ENCODE results near the gene SINHCAF. TPM values are rescaled to one million over a fixed set of nuclear protein-coding genes. Genes with fewer than 3 reads are reported as not detected.
A peak's percentile ranks its signal among the peaks of the same experiment; 100 is the strongest.

SINHCAF gene
- total and polyA plus RNA-seq, 2 donors (not counting 1 experiment from before 2014, with no cell fraction given): 13.2 to 16.4 TPM

DNA sequence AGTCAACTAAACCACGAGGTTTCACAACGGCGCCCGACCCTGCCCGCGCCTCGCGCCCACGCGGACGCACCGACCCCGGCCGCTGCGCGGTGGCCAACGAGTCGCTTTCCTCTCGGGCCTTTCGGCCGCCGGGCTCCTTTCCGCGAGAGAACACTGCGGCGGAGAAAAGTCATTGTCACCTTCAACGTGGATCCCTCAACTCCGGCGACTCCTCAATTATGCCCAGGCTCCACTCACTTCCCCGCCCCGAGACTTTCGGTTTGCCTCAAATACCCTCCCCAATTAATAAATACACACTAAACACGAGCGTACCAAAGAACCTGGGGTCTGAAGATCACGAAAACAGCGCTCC lies 450 bp downstream of the SINHCAF start:
- Histone ChIP-seq H3K27me3 (ENCODE audit: control insufficient read depth, insufficient read depth, low read length) (no peaks in the 10 kb centered on the region), H3K9me3 (ENCODE audit: control insufficient read depth, insufficient read depth, low read depth, low read length) (no peaks in the 10 kb centered on the region), H3K27ac (ENCODE audit: insufficient read depth, low read length) (peak overlapping the region; percentile 83)

DNA sequence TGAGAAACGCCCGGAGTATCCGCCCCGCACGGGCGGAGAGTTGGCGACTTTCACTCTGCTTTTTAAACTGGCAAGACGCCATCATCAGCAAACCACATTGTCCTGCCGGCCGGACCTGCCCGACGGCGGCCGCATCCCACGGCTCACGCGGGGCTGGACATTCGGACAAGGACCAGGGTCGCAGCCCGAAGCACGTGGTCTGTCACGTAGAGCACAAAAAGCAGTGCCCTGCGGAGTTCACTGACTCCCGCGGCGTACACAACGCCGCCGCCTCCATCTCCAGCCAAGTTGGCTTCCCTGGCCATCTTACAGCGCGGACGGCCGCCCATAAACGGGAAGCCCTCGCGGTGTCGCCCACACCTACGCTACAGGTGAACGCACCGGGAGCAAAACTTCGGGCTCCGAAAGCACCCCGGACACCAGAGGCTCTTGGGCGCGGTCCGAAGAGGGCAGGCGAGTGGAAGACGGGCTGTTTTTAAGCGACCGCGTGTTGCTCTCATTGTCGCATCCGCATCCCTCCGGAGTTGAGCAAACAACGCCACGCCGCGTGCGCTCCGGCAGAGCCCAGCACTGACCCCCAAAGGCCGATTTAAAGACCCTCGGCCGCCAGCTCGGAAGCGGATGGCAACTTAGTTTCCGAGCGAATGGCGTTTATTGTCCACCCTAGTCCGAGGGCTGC lies 966 bp downstream of the SINHCAF start:
- H3K27ac ChIP-seq (ENCODE audit: insufficient read depth, low read length): peak overlapping the region; percentile 83
- peaks cover 32% of the 10 kb centered on the region for H3K79me2 ChIP-seq (ENCODE audit: control insufficient read depth, insufficient read depth, low read length)
- H2AFZ ChIP-seq (ENCODE audit: low read length): peak overlapping the region; percentile 90
- no peaks in the 10 kb centered on the region for H3K27me3 ChIP-seq (ENCODE audit: control insufficient read depth, insufficient read depth, low read length)
- H3K4me1 ChIP-seq (ENCODE audit: control insufficient read depth, extremely low read depth, insufficient read depth, low read length): no peaks in the 10 kb centered on the region
- peak overlapping the region; percentile 75 for H3K9ac ChIP-seq (ENCODE audit: insufficient read depth, low read length)
- peak overlapping the region; percentile 69 to 91 (median 73) for H3K4me3 ChIP-seq (replicated peaks in 1 of 4; ENCODE audit: control extremely low read depth in 1 of 4, insufficient read depth in 1 of 4, low read depth in 3 of 4, low read length in 4 of 4)
- H4K20me1 ChIP-seq (ENCODE audit: control insufficient read depth, extremely low read depth, insufficient read depth, low read length): no peaks in the 10 kb centered on the region
- peak; percentile 55 to 68 for DNase-seq (ENCODE audit: low read depth in 2 of 2)
- TF ChIP-seq EZH2 (IDR thresholded peaks at IDR 0.05; ENCODE audit: low read length, missing control alignments): no peak
- TF ChIP-seq, protein P1, sequence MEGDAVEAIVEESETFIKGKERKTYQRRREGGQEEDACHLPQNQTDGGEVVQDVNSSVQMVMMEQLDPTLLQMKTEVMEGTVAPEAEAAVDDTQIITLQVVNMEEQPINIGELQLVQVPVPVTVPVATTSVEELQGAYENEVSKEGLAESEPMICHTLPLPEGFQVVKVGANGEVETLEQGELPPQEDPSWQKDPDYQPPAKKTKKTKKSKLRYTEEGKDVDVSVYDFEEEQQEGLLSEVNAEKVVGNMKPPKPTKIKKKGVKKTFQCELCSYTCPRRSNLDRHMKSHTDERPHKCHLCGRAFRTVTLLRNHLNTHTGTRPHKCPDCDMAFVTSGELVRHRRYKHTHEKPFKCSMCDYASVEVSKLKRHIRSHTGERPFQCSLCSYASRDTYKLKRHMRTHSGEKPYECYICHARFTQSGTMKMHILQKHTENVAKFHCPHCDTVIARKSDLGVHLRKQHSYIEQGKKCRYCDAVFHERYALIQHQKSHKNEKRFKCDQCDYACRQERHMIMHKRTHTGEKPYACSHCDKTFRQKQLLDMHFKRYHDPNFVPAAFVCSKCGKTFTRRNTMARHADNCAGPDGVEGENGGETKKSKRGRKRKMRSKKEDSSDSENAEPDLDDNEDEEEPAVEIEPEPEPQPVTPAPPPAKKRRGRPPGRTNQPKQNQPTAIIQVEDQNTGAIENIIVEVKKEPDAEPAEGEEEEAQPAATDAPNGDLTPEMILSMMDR (conservative IDR thresholded peaks at IDR 0.05 in 1 of 2, IDR thresholded peaks at IDR 0.05 in 1 of 2; ENCODE audit: low read depth in 1 of 2, low read length in 2 of 2): no peak
- no peaks in the 10 kb centered on the region for H3K9me3 ChIP-seq (ENCODE audit: control insufficient read depth, insufficient read depth, low read depth, low read length)
- no peaks in the 10 kb centered on the region for H3K36me3 ChIP-seq (ENCODE audit: control insufficient read depth, insufficient read depth, low read length)
- peak overlapping the region; percentile 92 for H3K4me2 ChIP-seq (ENCODE audit: extremely low read depth, insufficient read depth, low read length)

More for the DNA sequence above, 450 bp downstream of the SINHCAF start:
- DNase-seq (ENCODE audit: low read depth in 2 of 2): no peak
- H4K20me1 ChIP-seq (ENCODE audit: control insufficient read depth, extremely low read depth, insufficient read depth, low read length): no peaks in the 10 kb centered on the region
- peak overlapping the region; percentile 90 for H2AFZ ChIP-seq (ENCODE audit: low read length)
- TF ChIP-seq, protein P1 (conservative IDR thresholded peaks at IDR 0.05 in 1 of 2, IDR thresholded peaks at IDR 0.05 in 1 of 2; ENCODE audit: low read depth in 1 of 2, low read length in 2 of 2): no peak
- H3K79me2 ChIP-seq (ENCODE audit: control insufficient read depth, insufficient read depth, low read length): peaks cover 27% of the 10 kb centered on the region
- H3K9ac ChIP-seq (ENCODE audit: insufficient read depth, low read length): peak overlapping the region; percentile 75
- H3K4me2 ChIP-seq (ENCODE audit: extremely low read depth, insufficient read depth, low read length): peak overlapping the region; percentile 92
- no peaks in the 10 kb centered on the region for H3K4me1 ChIP-seq (ENCODE audit: control insufficient read depth, extremely low read depth, insufficient read depth, low read length)
- H3K4me3 ChIP-seq (replicated peaks in 1 of 4; ENCODE audit: control extremely low read depth in 1 of 4, insufficient read depth in 1 of 4, low read depth in 3 of 4, low read length in 4 of 4): peak overlapping the region; percentile 69 to 91 (median 73)
- no peaks in the 10 kb centered on the region for H3K36me3 ChIP-seq (ENCODE audit: control insufficient read depth, insufficient read depth, low read length)

DNA sequence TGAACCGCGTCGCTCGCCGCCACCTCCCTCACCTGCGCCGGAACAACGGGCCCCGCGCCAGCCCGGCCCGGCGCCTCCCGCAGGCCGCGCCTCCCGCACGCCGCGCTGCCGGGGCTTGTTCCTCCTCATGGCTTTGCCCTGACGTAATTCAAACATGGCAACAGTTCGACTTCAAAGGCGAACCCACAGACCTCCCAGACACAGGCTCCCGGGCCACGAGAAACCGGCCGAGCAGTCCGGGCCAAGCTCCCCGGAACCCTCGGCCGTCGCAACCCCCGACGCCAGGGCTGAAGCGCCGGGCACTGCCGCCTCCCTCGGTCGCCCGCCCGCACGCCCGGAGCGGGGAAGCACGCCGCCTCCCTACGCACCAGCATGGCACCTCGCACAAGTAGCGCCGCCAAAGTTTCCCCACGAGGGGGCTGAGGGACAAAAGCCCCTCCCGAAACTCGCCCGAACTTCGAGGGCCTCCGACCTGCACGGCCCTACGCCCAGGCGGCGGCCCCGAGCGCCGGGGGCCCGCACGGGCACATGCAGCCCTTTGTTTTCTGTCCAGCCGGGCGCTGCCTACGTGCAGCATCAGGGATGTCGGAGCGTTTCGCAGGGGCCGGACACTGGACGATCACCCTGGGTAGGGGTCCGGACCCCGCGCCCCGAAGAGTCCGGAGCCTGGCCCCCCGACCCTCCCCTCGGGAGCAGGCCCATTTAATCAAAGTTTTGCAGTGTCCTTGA lies 1.7 kb downstream of the SINHCAF start:
- H3K9ac ChIP-seq (ENCODE audit: insufficient read depth, low read length): peak overlapping the region; percentile 75
- no peak for TF ChIP-seq EZH2 (IDR thresholded peaks at IDR 0.05; ENCODE audit: low read length, missing control alignments)
- TF ChIP-seq, protein P1 (conservative IDR thresholded peaks at IDR 0.05 in 1 of 2, IDR thresholded peaks at IDR 0.05 in 1 of 2; ENCODE audit: low read depth in 1 of 2, low read length in 2 of 2): peak in 1 of 2 donors; percentile 6
- no peaks in the 10 kb centered on the region for H4K20me1 ChIP-seq (ENCODE audit: control insufficient read depth, extremely low read depth, insufficient read depth, low read length)
- no peaks in the 10 kb centered on the region for H3K36me3 ChIP-seq (ENCODE audit: control insufficient read depth, insufficient read depth, low read length)
- H3K4me3 ChIP-seq (replicated peaks in 1 of 4; ENCODE audit: control extremely low read depth in 1 of 4, insufficient read depth in 1 of 4, low read depth in 3 of 4, low read length in 4 of 4): peak overlapping the region; percentile 69 to 91 (median 73)
- DNase-seq (ENCODE audit: low read depth in 2 of 2): peak; percentile 79 to 83
- H3K9me3 ChIP-seq (ENCODE audit: control insufficient read depth, insufficient read depth, low read depth, low read length): no peaks in the 10 kb centered on the region
- peaks cover 39% of the 10 kb centered on the region for H3K79me2 ChIP-seq (ENCODE audit: control insufficient read depth, insufficient read depth, low read length)
- H3K27me3 ChIP-seq (ENCODE audit: control insufficient read depth, insufficient read depth, low read length): no peaks in the 10 kb centered on the region
- H3K27ac ChIP-seq (ENCODE audit: insufficient read depth, low read length): peak overlapping the region; percentile 83
- no peaks in the 10 kb centered on the region for H3K4me1 ChIP-seq (ENCODE audit: control insufficient read depth, extremely low read depth, insufficient read depth, low read length)
- H2AFZ ChIP-seq (ENCODE audit: low read length): peak overlapping the region; percentile 90
- peak overlapping the region; percentile 92 for H3K4me2 ChIP-seq (ENCODE audit: extremely low read depth, insufficient read depth, low read length)
